GM12878 (cell line): ENCODE data around the gene JHY. TPM values are rescaled to one million over a fixed set of nuclear protein-coding genes. Genes with fewer than 3 reads are reported as not detected.

Source experiments
- BACH1 ChIP-seq: fragments of 450-650 bp; IDR thresholded peaks from 2 replicates; pipeline ENCODE4 v1.6.1; 2017; ENCODE audit warnings: mild to moderate bottlenecking, borderline replicate concordance
- BCL11A ChIP-seq: IDR thresholded peaks from 2 replicates; pipeline ENCODE4 v1.6.1; 2011; ENCODE audit warnings: low read depth, low read length
- BMI1 ChIP-seq: fragments of 450-650 bp; IDR thresholded peaks from 2 replicates; pipeline ENCODE4 v1.6.1; 2016; ENCODE audit warnings: mild to moderate bottlenecking, moderate library complexity, borderline replicate concordance
- FOXM1 ChIP-seq: IDR thresholded peaks from 2 replicates; pipeline ENCODE4 v1.6.1; 2012; ENCODE audit warnings: low read depth, mild to moderate bottlenecking, inconsistent platforms, low read length, moderate library complexity
- GATAD2B ChIP-seq: fragments of 450-650 bp; conservative IDR thresholded peaks from 2 replicates; pipeline ENCODE4 v1.6.1; 2017; ENCODE audit warnings: low read depth, mild to moderate bottlenecking, moderate library complexity
- IRF4 ChIP-seq: IDR thresholded peaks from 2 replicates; pipeline ENCODE4 v1.6.1; 2011; ENCODE audit warnings: low read depth, low read length
- KAT2A ChIP-seq: conservative IDR thresholded peaks from 2 replicates; pipeline ENCODE4 v1.6.1; 2011; ENCODE audit warnings: low read depth, low read length; ENCODE audit not compliant: control insufficient read depth
- KLF5 ChIP-seq: fragments of 450-650 bp; IDR thresholded peaks from 2 replicates; pipeline ENCODE4 v1.6.1; 2014; ENCODE audit warnings: mild to moderate bottlenecking; ENCODE audit not compliant: partially characterized antibody
- MEF2A ChIP-seq: IDR thresholded peaks from 2 replicates; pipeline ENCODE4 v1.6.1; 2011; ENCODE audit warnings: low read depth, mild to moderate bottlenecking, low read length, moderate library complexity; ENCODE audit not compliant: insufficient read depth
- MTA2 ChIP-seq: fragments of 450-650 bp; IDR thresholded peaks from 2 replicates; pipeline ENCODE4 v1.6.1; 2016; ENCODE audit warnings: low read depth, mild to moderate bottlenecking, moderate library complexity
- MXI1 ChIP-seq: fragments of 150-350 bp; IDR thresholded peaks from 2 replicates; pipeline ENCODE4 v1.6.1; 2011; ENCODE audit warnings: low read depth, mild to moderate bottlenecking, inconsistent platforms, low read length, improper control_type of control experiment
- NBN ChIP-seq: fragments of 450-650 bp; IDR thresholded peaks from 2 replicates; pipeline ENCODE4 v1.6.1; 2016
- NFXL1 ChIP-seq: fragments of 450-650 bp; IDR thresholded peaks from 2 replicates; pipeline ENCODE4 v1.6.1; 2017; ENCODE audit warnings: antibody characterized with exemption, mild to moderate bottlenecking, borderline replicate concordance
- NR2C1 ChIP-seq: fragments of 450-650 bp; IDR thresholded peaks from 2 replicates; pipeline ENCODE4 v1.6.1; 2017; ENCODE audit warnings: antibody characterized with exemption, mild to moderate bottlenecking, moderate library complexity
- RCOR1 ChIP-seq: conservative IDR thresholded peaks from 2 replicates; pipeline ENCODE4 v1.6.1; 2012; ENCODE audit warnings: low read depth, low read length, improper control_type of control experiment
- STAT1 ChIP-seq: fragments of 450-650 bp; conservative IDR thresholded peaks from 2 replicates; pipeline ENCODE4 v1.6.1; 2014; ENCODE audit warnings: antibody characterized with exemption, mild to moderate bottlenecking
- TCF7 ChIP-seq: IDR thresholded peaks from 2 replicates; pipeline ENCODE4 v1.6.1; 2014; ENCODE audit warnings: antibody characterized with exemption, borderline replicate concordance
- polyA plus RNA-seq, 11 experiments: library from polyadenylated mRNA; depleted of rRNA in 4 of 11; unstranded in 6 of 11; stranded (reverse) in 5 of 11; fragments of >200 nt; fragmentation: Nextera tagmentation in 4 of 11; fragmentation: Illumina TruSeq in 1 of 11; extraction: Ambion mirVana in 4 of 11; extraction: Trizol in 1 of 11; gene quantifications; 1 replicate in 1 of 11; 2 replicates in 10 of 11; pipeline versions ENCODE4 v1.2.1 to v1.2.3, GENCODE V29; 2011 to 2016; ENCODE audit warnings: inconsistent platforms in 2 of 11, missing spikeins in 2 of 11, low read depth in 1 of 11
- total RNA-seq, 4 experiments: library from RNA; depleted of rRNA in 3 of 4; stranded (reverse); fragments of >200 nt in 3 of 4; fragmentation: Illumina TruSeq in 1 of 4; extraction: Trizol in 1 of 4; gene quantifications; 2 replicates each; pipeline versions ENCODE4 v1.2.1 to v1.2.3, GENCODE V29; 2013 to 2021
- TF ChIP-seq, protein P1 (sequence below), 3 experiments: IDR thresholded peaks in 2 of 3; conservative IDR thresholded peaks in 1 of 3; 2 replicates each; pipeline ENCODE4 v1.5.1; 2011; ENCODE audit warnings: low read depth in 3 of 3, low read length in 3 of 3, mild to moderate bottlenecking in 3 of 3, control low read depth in 2 of 3, moderate library complexity in 2 of 3, inconsistent platforms in 1 of 3, mixed read lengths in 1 of 3; ENCODE audit not compliant: control insufficient read depth in 2 of 3, insufficient read depth in 1 of 3; ENCODE audit errors: extremely low read depth in 1 of 3
- TF ChIP-seq, protein P2 (sequence below): fragments of 450-650 bp; IDR thresholded peaks from 2 replicates; pipeline ENCODE4 v1.6.1; 2017; ENCODE audit warnings: low read depth, mild to moderate bottlenecking, moderate library complexity
- TF ChIP-seq, protein P3 (sequence below): IDR thresholded peaks from 2 replicates; pipeline ENCODE4 v1.6.1; 2011; ENCODE audit warnings: borderline replicate concordance, low read depth, mild to moderate bottlenecking, moderate library complexity, low read length; ENCODE audit not compliant: insufficient read depth, poor library complexity, severe bottlenecking
- TF ChIP-seq, protein P4 (sequence below): fragments of 450-650 bp; IDR thresholded peaks from 2 replicates; pipeline ENCODE4 v1.6.1; 2017; ENCODE audit warnings: mild to moderate bottlenecking
- TF ChIP-seq, protein P5 (sequence below): IDR thresholded peaks from 2 replicates; pipeline ENCODE4 v1.6.1; 2011; ENCODE audit warnings: mild to moderate bottlenecking, low read depth, low read length, moderate library complexity; ENCODE audit not compliant: insufficient replicate concordance

JHY gene
- total and polyA plus RNA-seq, 10 of the 15 experiments (the other 5 are each of a cell fraction or from before 2014, with no cell fraction given), result 0.90 to 7.1 (median 5.5) TPM

DNA sequence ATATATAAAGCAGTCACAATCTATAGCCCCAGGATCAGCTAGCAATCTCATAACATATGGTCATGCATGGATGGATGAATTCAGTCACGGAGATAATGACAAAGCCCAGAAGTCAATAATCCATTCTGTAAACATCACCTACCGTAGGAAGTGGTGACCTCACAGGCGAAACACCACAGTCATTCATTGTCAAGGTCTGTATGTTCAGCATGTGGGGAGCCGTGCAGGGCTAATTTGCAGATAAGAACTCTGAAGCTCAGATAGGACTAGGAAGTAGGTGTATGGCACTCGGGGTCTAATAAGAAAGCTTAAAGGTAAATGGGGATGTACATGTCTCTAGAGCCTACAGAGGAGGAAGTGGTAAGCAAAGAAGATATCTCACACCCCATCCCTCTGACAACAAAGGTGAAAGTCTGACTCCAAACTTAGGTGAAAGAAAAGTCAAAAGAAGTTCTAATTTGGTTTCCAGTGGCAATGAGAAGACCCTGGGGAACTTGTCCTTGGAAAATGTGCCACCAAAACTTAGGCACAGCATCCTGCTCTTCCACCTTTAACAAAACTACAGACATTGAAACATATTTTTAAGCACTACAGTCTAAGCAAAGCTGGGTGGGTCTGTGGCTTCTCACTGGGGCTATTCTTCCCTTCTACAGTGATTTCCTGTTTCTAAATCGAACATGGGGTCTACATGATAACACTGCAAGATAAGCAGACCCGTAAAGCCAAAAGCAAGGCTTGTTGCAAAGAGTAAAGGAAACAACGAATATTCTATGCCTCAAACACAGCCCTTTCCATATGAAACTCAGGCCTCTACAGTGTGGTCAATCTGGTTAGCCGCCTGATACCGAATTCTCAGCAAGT lies 39.0 kb upstream of the JHY start (continued):
- TF ChIP-seq BCL11A, result no peak
- TF ChIP-seq, protein P1, sequence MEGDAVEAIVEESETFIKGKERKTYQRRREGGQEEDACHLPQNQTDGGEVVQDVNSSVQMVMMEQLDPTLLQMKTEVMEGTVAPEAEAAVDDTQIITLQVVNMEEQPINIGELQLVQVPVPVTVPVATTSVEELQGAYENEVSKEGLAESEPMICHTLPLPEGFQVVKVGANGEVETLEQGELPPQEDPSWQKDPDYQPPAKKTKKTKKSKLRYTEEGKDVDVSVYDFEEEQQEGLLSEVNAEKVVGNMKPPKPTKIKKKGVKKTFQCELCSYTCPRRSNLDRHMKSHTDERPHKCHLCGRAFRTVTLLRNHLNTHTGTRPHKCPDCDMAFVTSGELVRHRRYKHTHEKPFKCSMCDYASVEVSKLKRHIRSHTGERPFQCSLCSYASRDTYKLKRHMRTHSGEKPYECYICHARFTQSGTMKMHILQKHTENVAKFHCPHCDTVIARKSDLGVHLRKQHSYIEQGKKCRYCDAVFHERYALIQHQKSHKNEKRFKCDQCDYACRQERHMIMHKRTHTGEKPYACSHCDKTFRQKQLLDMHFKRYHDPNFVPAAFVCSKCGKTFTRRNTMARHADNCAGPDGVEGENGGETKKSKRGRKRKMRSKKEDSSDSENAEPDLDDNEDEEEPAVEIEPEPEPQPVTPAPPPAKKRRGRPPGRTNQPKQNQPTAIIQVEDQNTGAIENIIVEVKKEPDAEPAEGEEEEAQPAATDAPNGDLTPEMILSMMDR (IDR thresholded peaks at IDR 0.05 in 2 of 3, conservative IDR thresholded peaks at IDR 0.05 in 1 of 3; ENCODE audit: control insufficient read depth in 2 of 3, extremely low read depth in 1 of 3, insufficient read depth in 1 of 3, low read depth in 3 of 3, low read length in 3 of 3), result no peak
- no peak for TF ChIP-seq NR2C1
- no peak for TF ChIP-seq RCOR1
- no peak for TF ChIP-seq STAT1
- TF ChIP-seq IRF4, result no peak
- TF ChIP-seq, protein P2, sequence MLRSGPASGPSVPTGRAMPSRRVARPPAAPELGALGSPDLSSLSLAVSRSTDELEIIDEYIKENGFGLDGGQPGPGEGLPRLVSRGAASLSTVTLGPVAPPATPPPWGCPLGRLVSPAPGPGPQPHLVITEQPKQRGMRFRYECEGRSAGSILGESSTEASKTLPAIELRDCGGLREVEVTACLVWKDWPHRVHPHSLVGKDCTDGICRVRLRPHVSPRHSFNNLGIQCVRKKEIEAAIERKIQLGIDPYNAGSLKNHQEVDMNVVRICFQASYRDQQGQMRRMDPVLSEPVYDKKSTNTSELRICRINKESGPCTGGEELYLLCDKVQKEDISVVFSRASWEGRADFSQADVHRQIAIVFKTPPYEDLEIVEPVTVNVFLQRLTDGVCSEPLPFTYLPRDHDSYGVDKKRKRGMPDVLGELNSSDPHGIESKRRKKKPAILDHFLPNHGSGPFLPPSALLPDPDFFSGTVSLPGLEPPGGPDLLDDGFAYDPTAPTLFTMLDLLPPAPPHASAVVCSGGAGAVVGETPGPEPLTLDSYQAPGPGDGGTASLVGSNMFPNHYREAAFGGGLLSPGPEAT, result 0 out of 2 replicates have a peak, but pooled peaks have one; percentile 30
- no peak for TF ChIP-seq KAT2A
- no peak for TF ChIP-seq MEF2A
- TF ChIP-seq, protein P3, sequence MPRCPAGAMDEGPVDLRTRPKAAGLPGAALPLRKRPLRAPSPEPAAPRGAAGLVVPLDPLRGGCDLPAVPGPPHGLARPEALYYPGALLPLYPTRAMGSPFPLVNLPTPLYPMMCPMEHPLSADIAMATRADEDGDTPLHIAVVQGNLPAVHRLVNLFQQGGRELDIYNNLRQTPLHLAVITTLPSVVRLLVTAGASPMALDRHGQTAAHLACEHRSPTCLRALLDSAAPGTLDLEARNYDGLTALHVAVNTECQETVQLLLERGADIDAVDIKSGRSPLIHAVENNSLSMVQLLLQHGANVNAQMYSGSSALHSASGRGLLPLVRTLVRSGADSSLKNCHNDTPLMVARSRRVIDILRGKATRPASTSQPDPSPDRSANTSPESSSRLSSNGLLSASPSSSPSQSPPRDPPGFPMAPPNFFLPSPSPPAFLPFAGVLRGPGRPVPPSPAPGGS, result no peak
- TF ChIP-seq KLF5, result no peak
- TF ChIP-seq GATAD2B, result no peak
- no peak for TF ChIP-seq NFXL1
- no peak for TF ChIP-seq BMI1
- TF ChIP-seq, protein P4, sequence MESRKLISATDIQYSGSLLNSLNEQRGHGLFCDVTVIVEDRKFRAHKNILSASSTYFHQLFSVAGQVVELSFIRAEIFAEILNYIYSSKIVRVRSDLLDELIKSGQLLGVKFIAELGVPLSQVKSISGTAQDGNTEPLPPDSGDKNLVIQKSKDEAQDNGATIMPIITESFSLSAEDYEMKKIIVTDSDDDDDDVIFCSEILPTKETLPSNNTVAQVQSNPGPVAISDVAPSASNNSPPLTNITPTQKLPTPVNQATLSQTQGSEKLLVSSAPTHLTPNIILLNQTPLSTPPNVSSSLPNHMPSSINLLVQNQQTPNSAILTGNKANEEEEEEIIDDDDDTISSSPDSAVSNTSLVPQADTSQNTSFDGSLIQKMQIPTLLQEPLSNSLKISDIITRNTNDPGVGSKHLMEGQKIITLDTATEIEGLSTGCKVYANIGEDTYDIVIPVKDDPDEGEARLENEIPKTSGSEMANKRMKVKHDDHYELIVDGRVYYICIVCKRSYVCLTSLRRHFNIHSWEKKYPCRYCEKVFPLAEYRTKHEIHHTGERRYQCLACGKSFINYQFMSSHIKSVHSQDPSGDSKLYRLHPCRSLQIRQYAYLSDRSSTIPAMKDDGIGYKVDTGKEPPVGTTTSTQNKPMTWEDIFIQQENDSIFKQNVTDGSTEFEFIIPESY, result no peak
- no peak for TF ChIP-seq TCF7
- TF ChIP-seq MXI1, result no peak
- TF ChIP-seq, protein P5, sequence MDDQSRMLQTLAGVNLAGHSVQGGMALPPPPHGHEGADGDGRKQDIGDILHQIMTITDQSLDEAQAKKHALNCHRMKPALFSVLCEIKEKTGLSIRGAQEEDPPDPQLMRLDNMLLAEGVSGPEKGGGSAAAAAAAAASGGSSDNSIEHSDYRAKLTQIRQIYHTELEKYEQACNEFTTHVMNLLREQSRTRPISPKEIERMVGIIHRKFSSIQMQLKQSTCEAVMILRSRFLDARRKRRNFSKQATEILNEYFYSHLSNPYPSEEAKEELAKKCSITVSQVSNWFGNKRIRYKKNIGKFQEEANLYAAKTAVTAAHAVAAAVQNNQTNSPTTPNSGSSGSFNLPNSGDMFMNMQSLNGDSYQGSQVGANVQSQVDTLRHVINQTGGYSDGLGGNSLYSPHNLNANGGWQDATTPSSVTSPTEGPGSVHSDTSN, result no peak
- TF ChIP-seq FOXM1, result no peak
- no peak for TF ChIP-seq BACH1
- peak; percentile 53; the same call in 1 of the 2 replicates for TF ChIP-seq NBN
- peak; percentile 66 for TF ChIP-seq MTA2
